Large intestine (tissue), 12 donors: Measurements from ENCODE around the gene VIP. TPM values are rescaled to one million over a fixed set of nuclear protein-coding genes. Genes with fewer than 3 reads are reported as not detected.
"Not testable (repeated sequence)": the region's sequence is repeated elsewhere in the genome, so short reads cannot be mapped to it uniquely, and the experiment has no call there.

ENCODE experiments used
- DNase-seq, 2 donors: peaks; one replicate each; pipeline versions ENCODE4 v3.0.0 to v3.0.0-alpha.2; 2013
- H3K27ac ChIP-seq: one replicate; pipeline ENCODE4 v1.5.1; 2013; ENCODE audit warnings: low read length
- H3K27me3 ChIP-seq: 2 replicates; pipeline ENCODE4 v1.6.1; 2013; ENCODE audit warnings: low read length; ENCODE audit not compliant: control insufficient read depth, insufficient read depth
- H3K36me3 ChIP-seq: 2 replicates; pipeline ENCODE4 v1.6.1; 2013; ENCODE audit warnings: low read length; ENCODE audit not compliant: control insufficient read depth, insufficient read depth
- H3K4me1 ChIP-seq: one replicate; pipeline ENCODE4 v1.6.1; 2013; ENCODE audit warnings: low read length; ENCODE audit not compliant: control insufficient read depth, insufficient read depth
- H3K4me3 ChIP-seq: one replicate; pipeline ENCODE4 v1.5.1; 2013; ENCODE audit warnings: low read length
- H3K9me3 ChIP-seq: one replicate; pipeline ENCODE4 v1.6.1; 2013; ENCODE audit warnings: mild to moderate bottlenecking, low read depth, low read length, moderate library complexity; ENCODE audit not compliant: control insufficient read depth
- WGBS: methylation state at CpG from one replicate; pipeline ENCODE4 v1.1.5; 2013; ENCODE audit warnings: low lambda C conversion rate; ENCODE audit not compliant: insufficient coverage; 5-methylcytosine and 5-hydroxymethylcytosine counted together
- long read RNA-seq, 11 donors: transcript quantifications; one replicate each; lab custom pipeline, GENCODE V29; 2026
- polyA plus RNA-seq: library from polyadenylated mRNA; unstranded; fragments of 120-200 nt; gene quantifications from one replicate; pipeline ENCODE4 v1.2.1, GENCODE V29; 2013

The VIP gene
- 46.0 TPM for polyA plus RNA-seq
- long read RNA-seq, donor 1, transcript VIP-202 (7 exons, 1,584 nt), result major isoform, 7 of 9 reads
- long read RNA-seq, donor 1, partial matches to known transcripts, result 0 of 9 reads
- long read RNA-seq, donor 1, other reads (novel, unspliced or antisense), result 0 of 9 reads
- long read RNA-seq, donor 2, transcript VIP-202 (7 exons, 1,584 nt), result major isoform, 5 of 5 reads
- long read RNA-seq, donor 2, partial matches to known transcripts, result 0 of 5 reads
- long read RNA-seq, donor 2, other reads (novel, unspliced or antisense), result 0 of 5 reads
- long read RNA-seq, donor 3, transcript VIP-202 (7 exons, 1,584 nt), result major isoform, 6 of 8 reads
- long read RNA-seq, donor 3, partial matches to known transcripts, result 0 of 8 reads
- long read RNA-seq, donor 3, other reads (novel, unspliced or antisense), result 0 of 8 reads
- long read RNA-seq, donor 4, result 0 reads
- long read RNA-seq, donor 5, transcript VIP-202 (7 exons, 1,584 nt), result major isoform, 18 of 22 reads
- long read RNA-seq, donor 5, partial matches to known transcripts, result 0 of 22 reads
- long read RNA-seq, donor 5, other reads (novel, unspliced or antisense), result 0 of 22 reads
- long read RNA-seq, donor 6, transcript VIP-202 (7 exons, 1,584 nt), result major isoform, 14 of 15 reads
- long read RNA-seq, donor 6, partial matches to known transcripts, result 0 of 15 reads
- long read RNA-seq, donor 6, other reads (novel, unspliced or antisense), result 0 of 15 reads
- long read RNA-seq, donor 7, transcript VIP-202 (7 exons, 1,584 nt), result major isoform, 13 of 13 reads
- long read RNA-seq, donor 7, partial matches to known transcripts, result 0 of 13 reads
- long read RNA-seq, donor 7, other reads (novel, unspliced or antisense), result 0 of 13 reads
- long read RNA-seq, donor 8, transcript VIP-202 (7 exons, 1,584 nt), result major isoform, 19 of 21 reads
- long read RNA-seq, donor 8, partial matches to known transcripts, result 0 of 21 reads
- long read RNA-seq, donor 8, other reads (novel, unspliced or antisense), result 0 of 21 reads
- long read RNA-seq, donor 9, transcript VIP-201 (7 exons, 1,581 nt), result minor isoform, 5 of 45 reads
- long read RNA-seq, donor 9, transcript VIP-202 (7 exons, 1,584 nt), result major isoform, 33 of 45 reads
- long read RNA-seq, donor 9, partial matches to known transcripts, result 0 of 45 reads
- long read RNA-seq, donor 9, other reads (novel, unspliced or antisense), result 7 of 45 reads
- long read RNA-seq, donor 10, transcript VIP-202 (7 exons, 1,584 nt), result major isoform, 6 of 7 reads
- long read RNA-seq, donor 10, partial matches to known transcripts, result 0 of 7 reads
- long read RNA-seq, donor 10, other reads (novel, unspliced or antisense), result 0 of 7 reads
- long read RNA-seq, donor 11, transcript VIP-202 (7 exons, 1,584 nt), result major isoform, 11 of 11 reads
- long read RNA-seq, donor 11, partial matches to known transcripts, result 0 of 11 reads
- long read RNA-seq, donor 11, other reads (novel, unspliced or antisense), result 0 of 11 reads

- Histone ChIP-seq H3K4me3 (no peak within 1 kb of the TSS), H3K36me3 (no peaks in the 10 kb centered on the region), H3K27ac (no peak within 1 kb of the TSS), H3K27me3 (no peaks in the 10 kb centered on the region), H3K9me3 (no peaks in the 10 kb centered on the region), H3K4me1 (no peaks in the 10 kb centered on the region)
- DNase-seq, result no peak
- no CpG with 5 or more reads among the region's 5 CpGs for WGBS
Measured at GRCh38 chr6:152750694-152751093, at the start of gene VIP. VIP (plus strand) TSS chr6:152750797; CDS start chr6:152752178, 1,381 bp downstream.

GRCh38 chr6:152701081-152701862 lies 49.3 kb upstream of the VIP start:
- H3K9me3 ChIP-seq, result no peaks in the 10 kb centered on the region
- no peak overlapping the region for H3K4me3 ChIP-seq
- H3K27me3 ChIP-seq, result no peaks in the 10 kb centered on the region
- H3K36me3 ChIP-seq, result no peaks in the 10 kb centered on the region
- no peak for DNase-seq
- no CpG with 5 or more reads among the region's 7 CpGs for WGBS
- no peaks in the 10 kb centered on the region for H3K4me1 ChIP-seq
- H3K27ac ChIP-seq, result no peak overlapping the region

DNA sequence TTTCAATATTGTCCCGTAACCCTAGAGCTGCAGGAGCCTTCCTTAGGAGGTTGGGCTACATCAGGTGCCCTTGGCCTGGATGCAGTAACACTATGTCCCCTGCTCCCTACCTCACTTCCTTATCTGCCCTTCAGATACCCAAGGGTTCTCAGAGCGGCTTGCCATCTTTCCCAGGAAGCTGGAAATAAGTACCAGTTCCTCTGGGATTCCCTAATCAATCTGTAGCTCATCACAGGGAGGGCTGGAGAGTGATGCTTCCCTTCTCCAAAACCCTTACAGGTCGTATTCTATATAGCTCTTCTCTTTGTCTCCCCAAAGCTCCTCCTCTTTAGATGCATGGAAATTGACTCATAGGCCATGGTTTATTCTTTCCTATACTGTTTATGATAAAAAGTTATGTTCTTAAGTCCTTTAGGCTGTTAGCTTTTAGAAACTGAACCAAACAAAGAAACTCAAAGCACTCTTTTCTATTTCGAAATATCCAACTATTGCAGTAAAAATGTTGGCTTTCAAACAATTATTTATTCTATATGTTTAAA lies 48.7 kb upstream of the VIP start:
- WGBS, result 100% methylated on average over 1 of the region's 4 CpGs
- no peaks in the 10 kb centered on the region for H3K4me1 ChIP-seq
- H3K4me3 ChIP-seq, result no peak overlapping the region
- H3K9me3 ChIP-seq, result no peaks in the 10 kb centered on the region
- H3K36me3 ChIP-seq, result no peaks in the 10 kb centered on the region
- H3K27me3 ChIP-seq, result no peaks in the 10 kb centered on the region
- DNase-seq, result no peak
- H3K27ac ChIP-seq, result no peak overlapping the region

GRCh38 chr6:152703750-152704149 lies 46.8 kb upstream of the VIP start:
- not testable (repeated sequence) for H3K4me1 ChIP-seq, H3K9me3 ChIP-seq, H3K4me3 ChIP-seq, DNase-seq, H3K36me3 ChIP-seq, H3K27ac ChIP-seq, H3K27me3 ChIP-seq

DNA sequence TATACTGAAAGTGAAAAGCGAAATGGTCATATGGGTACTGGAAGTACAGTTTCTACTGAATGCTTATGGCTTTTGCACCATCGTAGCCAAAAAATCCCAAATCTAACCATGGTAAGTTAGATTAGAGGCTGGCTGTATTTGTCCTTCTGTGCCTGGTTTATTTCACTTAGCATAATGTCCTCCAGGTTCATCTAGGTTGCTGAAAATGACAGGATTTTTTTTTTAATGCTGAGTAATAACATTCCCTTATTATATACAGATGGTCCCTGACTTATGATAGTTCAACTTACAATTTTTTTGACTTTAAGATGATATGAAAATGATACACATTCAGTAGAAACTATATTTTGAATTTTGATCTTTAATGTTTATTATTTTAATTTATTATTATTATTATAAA lies 45.3 kb upstream of the VIP start:
- no peak overlapping the region for H3K4me3 ChIP-seq
- no peaks in the 10 kb centered on the region for H3K9me3 ChIP-seq
- 100% methylated on average over 1 of the region's 2 CpGs for WGBS
- H3K4me1 ChIP-seq, result no peaks in the 10 kb centered on the region
- no peaks in the 10 kb centered on the region for H3K27me3 ChIP-seq
- no peak for DNase-seq
- H3K27ac ChIP-seq, result no peak overlapping the region
- no peaks in the 10 kb centered on the region for H3K36me3 ChIP-seq

GRCh38 chr6:152716322-152716721 lies 34.3 kb upstream of the VIP start:
- no CpG with 5 or more reads among the region's 3 CpGs for WGBS
- H3K36me3 ChIP-seq, result no peaks in the 10 kb centered on the region
- no peak overlapping the region for H3K4me3 ChIP-seq
- DNase-seq, result no peak
- H3K4me1 ChIP-seq, result no peaks in the 10 kb centered on the region
- no peaks in the 10 kb centered on the region for H3K27me3 ChIP-seq
- no peaks in the 10 kb centered on the region for H3K9me3 ChIP-seq
- H3K27ac ChIP-seq, result no peak overlapping the region

- H3K36me3 ChIP-seq, result no peaks in the 10 kb centered on the region
- H3K4me3 ChIP-seq, result no peak overlapping the region
- H3K27me3 ChIP-seq, result no peaks in the 10 kb centered on the region
- no peaks in the 10 kb centered on the region for H3K4me1 ChIP-seq
- no peak overlapping the region for H3K27ac ChIP-seq
- DNase-seq, result no peak
- H3K9me3 ChIP-seq, result no peaks in the 10 kb centered on the region
- no CpG with 5 or more reads among the region's 3 CpGs for WGBS
Measured at GRCh38 chr6:152720974-152721373, 29.6 kb upstream of the VIP start.

GRCh38 chr6:152721956-152722355 lies 28.6 kb upstream of the VIP start:
- DNase-seq, result no peak
- H3K4me3 ChIP-seq, result no peak overlapping the region
- no peaks in the 10 kb centered on the region for H3K9me3 ChIP-seq
- no peak overlapping the region for H3K27ac ChIP-seq
- H3K36me3 ChIP-seq, result no peaks in the 10 kb centered on the region
- WGBS, result 82% methylated on average over 2 of the region's 4 CpGs
- H3K4me1 ChIP-seq, result no peaks in the 10 kb centered on the region
- H3K27me3 ChIP-seq, result no peaks in the 10 kb centered on the region

DNA sequence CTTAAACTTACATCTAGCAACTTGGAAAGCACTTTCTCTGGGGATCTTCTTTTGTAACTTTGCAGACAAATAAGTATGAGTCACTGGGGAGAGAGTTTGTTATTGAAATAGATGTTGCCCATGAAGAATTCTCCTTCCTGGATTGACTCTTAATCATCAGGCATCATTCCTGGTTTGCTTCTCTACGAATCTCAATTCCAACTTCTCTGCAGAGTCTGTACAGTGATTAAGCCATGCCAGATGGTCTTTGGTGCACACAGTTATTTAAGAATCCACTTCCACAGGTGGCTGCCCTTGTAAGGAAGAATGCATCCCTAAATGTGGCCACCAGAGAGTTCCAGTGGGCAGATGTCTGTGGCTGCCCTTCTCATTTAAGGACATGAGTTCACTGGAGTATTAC lies 27.2 kb upstream of the VIP start:
- no peak overlapping the region for H3K27ac ChIP-seq
- WGBS, result no CpG with 5 or more reads among the region's 1 CpG

More for the DNA sequence above, 27.2 kb upstream of the VIP start:
- no peaks in the 10 kb centered on the region for H3K4me1 ChIP-seq
- DNase-seq, result no peak
- H3K36me3 ChIP-seq, result no peaks in the 10 kb centered on the region
- no peaks in the 10 kb centered on the region for H3K27me3 ChIP-seq
- H3K9me3 ChIP-seq, result no peaks in the 10 kb centered on the region
- H3K4me3 ChIP-seq, result no peak overlapping the region
